Thymus (tissue), 11 donors: ENCODE measurements around the gene JMJD8. TPM values are rescaled to one million over a fixed set of nuclear protein-coding genes. Genes with fewer than 3 reads are reported as not detected.

ENCODE experiments used
- DNase-seq, 9 donors: peaks; one replicate each; pipeline ENCODE4 v3.0.0-alpha.2; 2013; ENCODE audit warnings: low spot score in 9 of 9, low read depth in 6 of 9, missing footprints in 1 of 9
- H3K27ac ChIP-seq, 2 donors: one replicate each; pipeline ENCODE4 v1.5.1; 2013; ENCODE audit warnings: control low read depth in 1 of 2, low read depth in 1 of 2, low read length in 1 of 2, mild to moderate bottlenecking in 1 of 2, moderate library complexity in 1 of 2
- H3K27me3 ChIP-seq, 2 donors: one replicate each; pipeline ENCODE4 v1.5.1; 2013; ENCODE audit warnings: low read length in 1 of 2; ENCODE audit not compliant: control insufficient read depth in 2 of 2, insufficient read depth in 1 of 2
- H3K36me3 ChIP-seq, 2 donors: one replicate each; pipeline ENCODE4 v1.5.1; 2013; ENCODE audit warnings: low read length in 1 of 2, mild to moderate bottlenecking in 1 of 2, moderate library complexity in 1 of 2; ENCODE audit not compliant: control insufficient read depth in 2 of 2, insufficient read depth in 2 of 2
- H3K4me1 ChIP-seq, 2 donors: one replicate each; pipeline ENCODE4 v1.5.1; 2013; ENCODE audit warnings: low read length in 2 of 2; ENCODE audit not compliant: control insufficient read depth in 2 of 2, insufficient read depth in 2 of 2
- H3K4me3 ChIP-seq, 2 donors: one replicate each; pipeline ENCODE4 v1.5.1; 2013; ENCODE audit warnings: low read length in 2 of 2, control low read depth in 1 of 2, mild to moderate bottlenecking in 1 of 2
- H3K9me3 ChIP-seq, 2 donors: one replicate each; pipeline ENCODE4 v1.5.1; 2013; ENCODE audit warnings: low read length in 1 of 2, mild to moderate bottlenecking in 1 of 2; ENCODE audit not compliant: control insufficient read depth in 2 of 2, insufficient read depth in 1 of 2
- WGBS: extraction: QIAGEN DNeasy Blood & Tissue Kit; methylation state at CpG from one replicate; pipeline ENCODE4 v1.1.7; 2013; 5-methylcytosine and 5-hydroxymethylcytosine counted together
- polyA plus RNA-seq: library from polyadenylated mRNA; stranded (reverse); fragments of 200-250 nt; gene quantifications from one replicate; pipeline ENCODE4 v1.2.3, GENCODE V29; 2013
- total RNA-seq: library from RNA; stranded (reverse); fragments of 120-200 nt; gene quantifications from one replicate; pipeline ENCODE4 v1.2.4, GENCODE V29; 2013
- donor health status: healthy.

Gene JMJD8
- total and polyA plus RNA-seq, 2 donors, result 23.4 to 31.2 TPM

- H3K27ac ChIP-seq, result peak overlapping the region; percentile 98 to 100
- peaks cover 14 to 16% of the 10 kb centered on the region in 2 donors for H3K27me3 ChIP-seq
- H3K4me1 ChIP-seq, result peaks cover 16 to 29% of the 10 kb centered on the region in 2 donors
- 18% methylated on average over 53 of the region's 53 CpGs for WGBS
- H3K4me3 ChIP-seq, result peak overlapping the region; percentile 88 to 93
- peak in 5 of 9 donors; percentile 40 to 87 (median 83) for DNase-seq
- H3K9me3 ChIP-seq, result peaks cover 0 to 6% of the 10 kb centered on the region in 2 donors
- H3K36me3 ChIP-seq, result peaks cover 6 to 16% of the 10 kb centered on the region in 2 donors
These were observed 46.8 kb downstream of the JMJD8 start for GRCh38 chr16:637081-638018.

- peak; percentile 79 to 97 (median 91) for DNase-seq
- H3K9me3 ChIP-seq, result peaks cover 0 to 6% of the 10 kb centered on the region in 2 donors
- peaks cover 9 to 27% of the 10 kb centered on the region in 2 donors for H3K4me1 ChIP-seq
- H3K27ac ChIP-seq, result peak within 1 kb of the TSS; percentile 98 to 100
- peak within 1 kb of the TSS; percentile 88 to 93 for H3K4me3 ChIP-seq
- peaks cover 6 to 16% of the 10 kb centered on the region in 2 donors for H3K36me3 ChIP-seq
- WGBS, result under 1% methylated on average over 91 of the region's 91 CpGs
- H3K27me3 ChIP-seq, result peaks cover 5 to 13% of the 10 kb centered on the region in 2 donors
These were observed 47.7 kb downstream of the JMJD8 start, which contains the start of gene METTL26 for GRCh38 chr16:636206-637080. Gene METTL26 (minus strand): TSS chr16:636305. CDS start chr16:636290, 15 bp downstream.

GRCh38 chr16:635573-636205 lies 48.4 kb downstream of the JMJD8 start:
- no peak for DNase-seq
- Histone ChIP-seq H3K9me3 (peaks cover 0 to 6% of the 10 kb centered on the region in 2 donors), H3K4me1 (peaks cover 7 to 26% of the 10 kb centered on the region in 2 donors), H3K27me3 (peaks cover 2 to 12% of the 10 kb centered on the region in 2 donors), H3K36me3 (peaks cover 6 to 16% of the 10 kb centered on the region in 2 donors), H3K27ac (peak overlapping the region in 1 of 2 donors; percentile 53), H3K4me3 (peak overlapping the region; percentile 88 to 93)
- WGBS, result 6% methylated on average over 55 of the region's 55 CpGs

GRCh38 chr16:634996-635395 lies 49.1 kb downstream of the JMJD8 start:
- peaks cover 7 to 31% of the 10 kb centered on the region in 2 donors for H3K4me1 ChIP-seq
- no peak overlapping the region for H3K27ac ChIP-seq
- peaks cover 0 to 14% of the 10 kb centered on the region in 2 donors for H3K27me3 ChIP-seq
- peaks cover 6 to 16% of the 10 kb centered on the region in 2 donors for H3K36me3 ChIP-seq
- 95% methylated on average over 7 of the region's 7 CpGs for WGBS
- DNase-seq, result no peak
- peaks cover 0 to 6% of the 10 kb centered on the region in 2 donors for H3K9me3 ChIP-seq
- H3K4me3 ChIP-seq, result no peak overlapping the region

- WGBS, result 98% methylated on average over 22 of the region's 22 CpGs
- DNase-seq, result no peak
- Histone ChIP-seq H3K27ac (no peak overlapping the region), H3K4me3 (no peak overlapping the region), H3K4me1 (peaks cover 7 to 31% of the 10 kb centered on the region in 2 donors), H3K9me3 (peaks cover 0 to 6% of the 10 kb centered on the region in 2 donors), H3K27me3 (peaks cover 0 to 15% of the 10 kb centered on the region in 2 donors), H3K36me3 (peaks cover 6 to 20% of the 10 kb centered on the region in 2 donors)
These were observed 50.0 kb downstream of the JMJD8 start for GRCh38 chr16:634051-634670.

GRCh38 chr16:633336-634050 lies 50.6 kb downstream of the JMJD8 start:
- Histone ChIP-seq H3K27me3 (peaks cover 0 to 15% of the 10 kb centered on the region in 2 donors), H3K4me1 (peaks cover 7 to 31% of the 10 kb centered on the region in 2 donors), H3K4me3 (no peak overlapping the region), H3K36me3 (peaks cover 6 to 26% of the 10 kb centered on the region in 2 donors), H3K27ac (no peak overlapping the region), H3K9me3 (peaks cover 0 to 6% of the 10 kb centered on the region in 2 donors)
- 99% methylated on average over 74 of the region's 74 CpGs for WGBS
- no peak for DNase-seq

- WGBS, result 97% methylated on average over 67 of the region's 67 CpGs
- Histone ChIP-seq H3K36me3 (peaks cover 13 to 34% of the 10 kb centered on the region in 2 donors), H3K9me3 (peaks cover 0 to 6% of the 10 kb centered on the region in 2 donors), H3K4me1 (peaks cover 7 to 31% of the 10 kb centered on the region in 2 donors), H3K27me3 (peaks cover 0 to 15% of the 10 kb centered on the region in 2 donors), H3K4me3 (no peak overlapping the region), H3K27ac (no peak overlapping the region)
- no peak for DNase-seq
These were observed 51.4 kb downstream of the JMJD8 start for GRCh38 chr16:632486-633335.
